Breast epithelium (tissue), 4 donors: ENCODE measurements around the gene CDH13. TPM values are rescaled to one million over a fixed set of nuclear protein-coding genes. Genes with fewer than 3 reads are reported as not detected.

Source experiments
- DNase-seq, 2 donors: peaks; one replicate each; pipeline ENCODE4 v3.0.0-alpha.2; 2019; ENCODE audit warnings: low spot score in 2 of 2
- H3K27ac ChIP-seq, 2 donors: fragments of 200-600 bp; sonication (generic) in 1 of 2; one replicate each; pipeline ENCODE4 v1.5.1; 2016 to 2019; ENCODE audit warnings: mild to moderate bottlenecking in 1 of 2
- H3K27me3 ChIP-seq, 2 donors: fragments of 200-600 bp; sonication (generic) in 1 of 2; one replicate each; pipeline versions ENCODE4 v1.5.1 to v1.6.0; 2017 to 2019; ENCODE audit warnings: control low read depth in 1 of 2, mild to moderate bottlenecking in 1 of 2
- H3K36me3 ChIP-seq: fragments of 200-600 bp; one replicate; pipeline ENCODE4 v1.5.1; 2019
- H3K4me1 ChIP-seq, 2 donors: fragments of 200-600 bp; sonication (generic); one replicate each; pipeline ENCODE4 v1.5.1; 2016 to 2019; ENCODE audit warnings: control low read depth in 1 of 2
- H3K4me3 ChIP-seq, 3 donors: fragments of 200-600 bp; sonication (generic); 1 replicate in 2 of 3; 2 replicates in 1 of 3; pipeline ENCODE4 v1.5.1; 2016 to 2019; ENCODE audit warnings: mild to moderate bottlenecking in 3 of 3, moderate library complexity in 2 of 3
- H3K9me3 ChIP-seq, 2 donors: fragments of 200-600 bp; sonication (generic) in 1 of 2; one replicate each; pipeline ENCODE4 v1.5.1; 2016 to 2019; ENCODE audit warnings: control low read depth in 1 of 2
- POLR2A ChIP-seq: fragments of 450-650 bp; IDR thresholded peaks from one replicate; pipeline ENCODE4 v1.6.1; 2016; ENCODE audit warnings: antibody characterized with exemption, mild to moderate bottlenecking, moderate library complexity
- POLR2AphosphoS5 ChIP-seq, 3 donors: sonication (generic); formaldehyde crosslinking; IDR thresholded peaks; one replicate each; pipeline ENCODE4 v1.6.1; 2017; ENCODE audit warnings: antibody characterized with exemption in 3 of 3
- intact Hi-C: fragments of 100-400 bp; cut with DNase I; formaldehyde crosslinking; loops from one replicate; pipeline ENCODE4 v1.15.1; 2023; ENCODE audit warnings: low total_unique reads
- total RNA-seq, 3 donors: library from RNA; depleted of rRNA; stranded (reverse); fragments of >200 nt; gene quantifications; one replicate each; pipeline ENCODE4 v1.1.0, GENCODE V29; 2016
- TF ChIP-seq, protein P1 (sequence below), 3 donors: fragments of 450-650 bp; IDR thresholded peaks; one replicate each; pipeline ENCODE4 v1.5.1; 2016 to 2017; ENCODE audit warnings: antibody characterized with exemption in 3 of 3, mild to moderate bottlenecking in 3 of 3, moderate library complexity in 3 of 3

CDH13 gene
- total RNA-seq, 3 donors from 2014 or later = 6.0 to 13.1 (median 11.5) TPM

- Histone ChIP-seq H3K9me3 (no peaks in the 10 kb centered on the region), H3K4me3 (no peak overlapping the region), H3K36me3 (no peaks in the 10 kb centered on the region), H3K4me1 (no peaks in the 10 kb centered on the region), H3K27me3 (no peaks in the 10 kb centered on the region), H3K27ac (no peak overlapping the region)
- no peak for DNase-seq
- intact Hi-C loops = no loop called here
- TF ChIP-seq POLR2AphosphoS5 (IDR thresholded peaks at IDR 0.05) = no peak
Measured at GRCh38 chr16:83630979-83631378, 1004.2 kb downstream of the CDH13 start.

DNA sequence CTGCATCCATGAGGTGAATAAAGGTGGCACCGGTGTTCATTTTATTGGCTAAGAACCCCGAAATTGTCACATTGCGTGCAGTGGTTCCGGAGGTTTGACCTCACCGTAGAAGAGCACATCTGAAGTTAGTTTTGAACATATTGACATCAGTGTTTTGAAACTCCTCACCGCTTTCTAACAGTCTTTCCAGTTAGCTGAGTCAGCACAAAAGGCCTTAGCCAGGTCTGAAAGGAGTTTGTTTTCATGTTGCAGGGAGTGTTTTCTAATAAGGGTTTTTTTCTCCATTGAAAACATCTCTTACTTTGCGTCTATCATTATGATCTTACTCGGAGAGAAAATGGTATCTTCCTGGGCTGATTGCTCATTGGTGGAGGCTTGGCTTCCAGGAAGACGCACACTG lies 1006.5 kb downstream of the CDH13 start:
- no peak overlapping the region for H3K4me3 ChIP-seq
- no peak for DNase-seq
- no peaks in the 10 kb centered on the region for H3K9me3 ChIP-seq
- no peak overlapping the region for H3K27ac ChIP-seq
- H3K27me3 ChIP-seq = no peaks in the 10 kb centered on the region
- H3K36me3 ChIP-seq = no peaks in the 10 kb centered on the region
- no peaks in the 10 kb centered on the region for H3K4me1 ChIP-seq
- intact Hi-C loops = no loop called here
- TF ChIP-seq POLR2AphosphoS5 (IDR thresholded peaks at IDR 0.05) (no peak), POLR2A (no peak)
- TF ChIP-seq, protein P1, sequence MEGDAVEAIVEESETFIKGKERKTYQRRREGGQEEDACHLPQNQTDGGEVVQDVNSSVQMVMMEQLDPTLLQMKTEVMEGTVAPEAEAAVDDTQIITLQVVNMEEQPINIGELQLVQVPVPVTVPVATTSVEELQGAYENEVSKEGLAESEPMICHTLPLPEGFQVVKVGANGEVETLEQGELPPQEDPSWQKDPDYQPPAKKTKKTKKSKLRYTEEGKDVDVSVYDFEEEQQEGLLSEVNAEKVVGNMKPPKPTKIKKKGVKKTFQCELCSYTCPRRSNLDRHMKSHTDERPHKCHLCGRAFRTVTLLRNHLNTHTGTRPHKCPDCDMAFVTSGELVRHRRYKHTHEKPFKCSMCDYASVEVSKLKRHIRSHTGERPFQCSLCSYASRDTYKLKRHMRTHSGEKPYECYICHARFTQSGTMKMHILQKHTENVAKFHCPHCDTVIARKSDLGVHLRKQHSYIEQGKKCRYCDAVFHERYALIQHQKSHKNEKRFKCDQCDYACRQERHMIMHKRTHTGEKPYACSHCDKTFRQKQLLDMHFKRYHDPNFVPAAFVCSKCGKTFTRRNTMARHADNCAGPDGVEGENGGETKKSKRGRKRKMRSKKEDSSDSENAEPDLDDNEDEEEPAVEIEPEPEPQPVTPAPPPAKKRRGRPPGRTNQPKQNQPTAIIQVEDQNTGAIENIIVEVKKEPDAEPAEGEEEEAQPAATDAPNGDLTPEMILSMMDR (IDR thresholded peaks at IDR 0.05) = no peak

GRCh38 chr16:83648347-83648746 lies 1021.6 kb downstream of the CDH13 start:
- Histone ChIP-seq H3K27me3 (no peaks in the 10 kb centered on the region), H3K9me3 (no peaks in the 10 kb centered on the region), H3K27ac (no peak overlapping the region), H3K4me3 (no peak overlapping the region), H3K4me1 (no peaks in the 10 kb centered on the region), H3K36me3 (no peaks in the 10 kb centered on the region)
- intact Hi-C loops = no loop called here
- TF ChIP-seq POLR2A = no peak
- no peak for TF ChIP-seq POLR2AphosphoS5 (IDR thresholded peaks at IDR 0.05)
- TF ChIP-seq, protein P1 (IDR thresholded peaks at IDR 0.05) = no peak
- no peak for DNase-seq

- H3K4me1 ChIP-seq = no peaks in the 10 kb centered on the region
- DNase-seq = no peak
- intact Hi-C loops = no loop called here
- no peaks in the 10 kb centered on the region for H3K9me3 ChIP-seq
- no peaks in the 10 kb centered on the region for H3K27me3 ChIP-seq
- TF ChIP-seq, protein P1 (IDR thresholded peaks at IDR 0.05) = no peak
- TF ChIP-seq POLR2AphosphoS5 (IDR thresholded peaks at IDR 0.05) (no peak), POLR2A (no peak)
- H3K4me3 ChIP-seq = no peak overlapping the region
- no peak overlapping the region for H3K27ac ChIP-seq
- H3K36me3 ChIP-seq = no peaks in the 10 kb centered on the region
Measured at GRCh38 chr16:83651871-83652270, 1025.1 kb downstream of the CDH13 start.

DNA sequence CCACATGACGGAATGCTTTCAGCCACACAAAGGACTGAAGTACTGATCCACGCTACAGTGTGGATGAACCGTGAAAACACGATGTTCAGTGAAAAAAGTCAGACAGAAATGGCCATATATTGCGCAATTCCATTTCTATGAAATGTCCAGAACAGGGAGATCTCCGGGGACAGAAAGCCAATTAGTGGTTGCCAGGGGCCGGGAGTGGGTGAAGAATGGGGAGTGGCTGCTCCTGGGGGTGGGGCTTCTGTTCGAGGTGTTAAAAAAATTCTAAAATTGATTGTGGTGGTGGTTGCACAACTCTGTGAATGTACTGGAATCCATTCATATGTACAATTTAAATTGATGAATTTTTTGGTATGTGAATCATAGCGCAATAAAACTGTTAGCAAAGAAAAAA lies 1026.2 kb downstream of the CDH13 start:
- no peak for DNase-seq
- Histone ChIP-seq H3K4me1 (no peaks in the 10 kb centered on the region), H3K36me3 (no peaks in the 10 kb centered on the region), H3K27ac (no peak overlapping the region), H3K27me3 (no peaks in the 10 kb centered on the region), H3K9me3 (no peaks in the 10 kb centered on the region), H3K4me3 (no peak overlapping the region)
- intact Hi-C loops = no loop called here
- TF ChIP-seq, protein P1 (IDR thresholded peaks at IDR 0.05) = no peak
- TF ChIP-seq POLR2AphosphoS5 (IDR thresholded peaks at IDR 0.05) = no peak
- TF ChIP-seq POLR2A = no peak

GRCh38 chr16:83653785-83654184 lies 1027.0 kb downstream of the CDH13 start:
- Histone ChIP-seq H3K27ac (no peak overlapping the region), H3K4me1 (no peaks in the 10 kb centered on the region), H3K9me3 (no peaks in the 10 kb centered on the region), H3K36me3 (no peaks in the 10 kb centered on the region), H3K4me3 (no peak overlapping the region), H3K27me3 (no peaks in the 10 kb centered on the region)
- intact Hi-C loops = no loop called here
- DNase-seq = no peak
- TF ChIP-seq POLR2A (no peak), POLR2AphosphoS5 (IDR thresholded peaks at IDR 0.05) (no peak)
- TF ChIP-seq, protein P1 (IDR thresholded peaks at IDR 0.05) = no peak
